ENCODE data around the gene HNF4A. TPM values are rescaled to one million over a fixed set of nuclear protein-coding genes. Genes with fewer than 3 reads are reported as not detected.

The HNF4A gene
- polyA plus RNA-seq, 1 experiment: not detected

- H3K9me3 ChIP-seq (ENCODE audit: control insufficient read depth, insufficient read depth, low read length): no peaks in the 10 kb centered on the region; the same call in 1 of the 2 replicates
- no peak overlapping the region for H3K4me3 ChIP-seq (ENCODE audit: low read depth, low read length)
- TF ChIP-seq, protein P1, sequence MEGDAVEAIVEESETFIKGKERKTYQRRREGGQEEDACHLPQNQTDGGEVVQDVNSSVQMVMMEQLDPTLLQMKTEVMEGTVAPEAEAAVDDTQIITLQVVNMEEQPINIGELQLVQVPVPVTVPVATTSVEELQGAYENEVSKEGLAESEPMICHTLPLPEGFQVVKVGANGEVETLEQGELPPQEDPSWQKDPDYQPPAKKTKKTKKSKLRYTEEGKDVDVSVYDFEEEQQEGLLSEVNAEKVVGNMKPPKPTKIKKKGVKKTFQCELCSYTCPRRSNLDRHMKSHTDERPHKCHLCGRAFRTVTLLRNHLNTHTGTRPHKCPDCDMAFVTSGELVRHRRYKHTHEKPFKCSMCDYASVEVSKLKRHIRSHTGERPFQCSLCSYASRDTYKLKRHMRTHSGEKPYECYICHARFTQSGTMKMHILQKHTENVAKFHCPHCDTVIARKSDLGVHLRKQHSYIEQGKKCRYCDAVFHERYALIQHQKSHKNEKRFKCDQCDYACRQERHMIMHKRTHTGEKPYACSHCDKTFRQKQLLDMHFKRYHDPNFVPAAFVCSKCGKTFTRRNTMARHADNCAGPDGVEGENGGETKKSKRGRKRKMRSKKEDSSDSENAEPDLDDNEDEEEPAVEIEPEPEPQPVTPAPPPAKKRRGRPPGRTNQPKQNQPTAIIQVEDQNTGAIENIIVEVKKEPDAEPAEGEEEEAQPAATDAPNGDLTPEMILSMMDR (IDR thresholded peaks at IDR 0.05; ENCODE audit: low read depth, low read length): no peak
- ChIA-PET POLR2A (no interaction called here), CTCF (interaction anchor here (0.9 to 1.2 kb wide), 4 partner anchors 11 to 233 kb away, joined by 3 to 7 read pairs (median 4); no protein-coding TSS in a partner anchor)
- DNase-seq (ENCODE audit: low read depth, low spot score): no peak
- H3K27me3 ChIP-seq (ENCODE audit: control insufficient read depth, insufficient read depth, low read length): peaks cover 21% of the 10 kb centered on the region
- H3K27ac ChIP-seq (ENCODE audit: low read depth, low read length): no peak overlapping the region
These were observed 94.9 kb downstream of the HNF4A start for GRCh38 chr20:44450281-44450889.

- TF ChIP-seq, protein P1 (IDR thresholded peaks at IDR 0.05; ENCODE audit: low read depth, low read length): no peak
- ChIA-PET POLR2A (no interaction called here), CTCF (interaction anchor here (0.6 kb wide), 1 partner anchor 202 kb away, joined by 4 read pairs; no protein-coding TSS in a partner anchor)
- no peak for DNase-seq (ENCODE audit: low read depth, low spot score)
- no peak overlapping the region for H3K27ac ChIP-seq (ENCODE audit: low read depth, low read length)
- peaks cover 21% of the 10 kb centered on the region for H3K27me3 ChIP-seq (ENCODE audit: control insufficient read depth, insufficient read depth, low read length)
- H3K9me3 ChIP-seq (ENCODE audit: control insufficient read depth, insufficient read depth, low read length): no peaks in the 10 kb centered on the region; the same call in 1 of the 2 replicates
- no peak overlapping the region for H3K4me3 ChIP-seq (ENCODE audit: low read depth, low read length)
These were observed 95.5 kb downstream of the HNF4A start for GRCh38 chr20:44450903-44451450.

GRCh38 chr20:44454306-44454963 is 98.9 kb downstream of the HNF4A start:
- POLR2A ChIA-PET: no interaction called here
- DNase-seq (ENCODE audit: low read depth, low spot score): no peak
- CTCF ChIA-PET: interaction anchor here (1.1 kb wide), 1 partner anchor 239 kb away, joined by 3 read pairs; no protein-coding TSS in a partner anchor
- Histone ChIP-seq H3K9me3 (ENCODE audit: control insufficient read depth, insufficient read depth, low read length) (no peaks in the 10 kb centered on the region; the same call in 1 of the 2 replicates), H3K27me3 (ENCODE audit: control insufficient read depth, insufficient read depth, low read length) (peaks cover 17% of the 10 kb centered on the region), H3K27ac (ENCODE audit: low read depth, low read length) (no peak overlapping the region), H3K4me3 (ENCODE audit: low read depth, low read length) (no peak overlapping the region)
- TF ChIP-seq, protein P1 (IDR thresholded peaks at IDR 0.05; ENCODE audit: low read depth, low read length): no peak

DNA sequence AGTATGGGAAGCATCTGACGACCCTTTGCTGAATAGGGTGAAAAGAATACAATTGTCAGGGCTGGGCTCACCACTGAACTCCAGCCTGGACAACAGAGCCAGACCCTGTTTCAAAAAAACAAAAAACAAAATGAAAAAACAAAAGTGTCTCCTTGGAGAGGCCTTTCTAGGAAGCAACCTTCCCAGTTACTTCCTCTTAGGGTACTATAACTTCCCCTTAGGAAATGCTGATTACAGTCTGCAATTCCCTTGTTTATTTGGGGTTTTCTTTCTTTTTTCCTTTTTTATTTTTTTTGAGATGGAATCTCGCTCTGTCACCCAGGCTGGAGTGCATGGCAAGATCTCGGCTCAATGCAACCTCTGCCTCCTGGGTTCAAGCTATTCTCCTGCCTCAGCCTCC is 99.6 kb downstream of the HNF4A start:
- TF ChIP-seq, protein P1 (IDR thresholded peaks at IDR 0.05; ENCODE audit: low read depth, low read length): no peak
- ChIA-PET POLR2A (no interaction called here), CTCF (no interaction called here)
- Histone ChIP-seq H3K9me3 (ENCODE audit: control insufficient read depth, insufficient read depth, low read length) (no peaks in the 10 kb centered on the region; the same call in 1 of the 2 replicates), H3K27ac (ENCODE audit: low read depth, low read length) (no peak overlapping the region), H3K27me3 (ENCODE audit: control insufficient read depth, insufficient read depth, low read length) (peaks cover 17% of the 10 kb centered on the region), H3K4me3 (ENCODE audit: low read depth, low read length) (no peak overlapping the region)
- DNase-seq (ENCODE audit: low read depth, low spot score): no peak

DNA sequence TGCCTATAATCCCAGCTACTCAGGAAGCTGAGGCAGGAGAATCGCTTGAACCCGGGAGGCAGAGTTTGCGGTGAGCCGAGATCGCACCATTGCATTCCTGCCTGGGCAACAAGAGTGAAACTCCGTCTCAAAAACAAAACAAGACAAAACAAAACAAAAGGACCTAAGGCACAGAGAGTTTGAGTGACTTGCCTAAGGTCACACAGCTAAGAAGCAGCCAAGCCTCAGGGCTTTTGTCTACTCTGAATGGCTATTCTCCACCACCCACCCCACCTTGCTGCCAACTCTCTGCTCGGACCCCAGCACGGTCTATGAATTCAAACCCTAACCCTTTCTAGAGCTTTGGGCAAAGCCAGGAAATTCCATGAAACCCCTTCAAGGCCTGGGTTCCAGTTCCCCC is 101.1 kb downstream of the HNF4A start:
- peaks cover 15% of the 10 kb centered on the region for H3K27me3 ChIP-seq (ENCODE audit: control insufficient read depth, insufficient read depth, low read length)
- no peaks in the 10 kb centered on the region; the same call in 1 of the 2 replicates for H3K9me3 ChIP-seq (ENCODE audit: control insufficient read depth, insufficient read depth, low read length)
- TF ChIP-seq, protein P1 (IDR thresholded peaks at IDR 0.05; ENCODE audit: low read depth, low read length): no peak
- no peak for DNase-seq (ENCODE audit: low read depth, low spot score)
- H3K27ac ChIP-seq (ENCODE audit: low read depth, low read length): no peak overlapping the region
- H3K4me3 ChIP-seq (ENCODE audit: low read depth, low read length): no peak overlapping the region
- ChIA-PET POLR2A (no interaction called here), CTCF (no interaction called here)

Data from AG04450 (cell line).